ENCODE data around the gene MS4A4A.

DNA sequence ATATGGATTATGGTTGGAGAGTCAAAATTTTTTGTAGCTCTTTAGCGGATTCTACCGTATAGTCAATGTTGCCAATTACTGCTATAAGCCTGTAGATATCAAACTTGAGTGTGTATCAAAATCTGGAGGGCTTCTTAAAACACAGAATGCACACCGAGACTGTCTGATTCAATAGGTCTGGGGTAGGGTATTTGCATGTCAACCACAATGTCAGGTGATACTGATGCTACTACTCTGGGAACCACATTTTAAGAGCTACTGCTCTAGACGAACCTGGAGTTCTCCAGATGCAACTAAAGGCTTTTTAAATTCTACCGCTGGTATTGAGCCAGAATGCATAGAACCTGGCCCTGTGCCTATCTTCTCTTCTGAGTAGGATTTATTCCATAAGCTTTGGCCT lies 15.8 kb upstream of the MS4A4A start:
- TF ChIP-seq, protein P1, sequence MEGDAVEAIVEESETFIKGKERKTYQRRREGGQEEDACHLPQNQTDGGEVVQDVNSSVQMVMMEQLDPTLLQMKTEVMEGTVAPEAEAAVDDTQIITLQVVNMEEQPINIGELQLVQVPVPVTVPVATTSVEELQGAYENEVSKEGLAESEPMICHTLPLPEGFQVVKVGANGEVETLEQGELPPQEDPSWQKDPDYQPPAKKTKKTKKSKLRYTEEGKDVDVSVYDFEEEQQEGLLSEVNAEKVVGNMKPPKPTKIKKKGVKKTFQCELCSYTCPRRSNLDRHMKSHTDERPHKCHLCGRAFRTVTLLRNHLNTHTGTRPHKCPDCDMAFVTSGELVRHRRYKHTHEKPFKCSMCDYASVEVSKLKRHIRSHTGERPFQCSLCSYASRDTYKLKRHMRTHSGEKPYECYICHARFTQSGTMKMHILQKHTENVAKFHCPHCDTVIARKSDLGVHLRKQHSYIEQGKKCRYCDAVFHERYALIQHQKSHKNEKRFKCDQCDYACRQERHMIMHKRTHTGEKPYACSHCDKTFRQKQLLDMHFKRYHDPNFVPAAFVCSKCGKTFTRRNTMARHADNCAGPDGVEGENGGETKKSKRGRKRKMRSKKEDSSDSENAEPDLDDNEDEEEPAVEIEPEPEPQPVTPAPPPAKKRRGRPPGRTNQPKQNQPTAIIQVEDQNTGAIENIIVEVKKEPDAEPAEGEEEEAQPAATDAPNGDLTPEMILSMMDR (IDR thresholded peaks at IDR 0.05): no peak
- TF ChIP-seq POLR2A (IDR thresholded peaks at IDR 0.05): no peak
- no peak for TF ChIP-seq POLR2AphosphoS5 (IDR thresholded peaks at IDR 0.05)

Data from transverse colon (tissue), 4 donors.